GM19043 (cell line): ENCODE data around the gene KCTD12.

Experiments used
- ATAC-seq: cut with Tn5 transposase; IDR thresholded peaks from one replicate; pipeline ENCODE4 v1.9.1; 2021; ENCODE audit warnings: low read depth; ENCODE audit not compliant: unreplicated experiment

Gene KCTD12

DNA sequence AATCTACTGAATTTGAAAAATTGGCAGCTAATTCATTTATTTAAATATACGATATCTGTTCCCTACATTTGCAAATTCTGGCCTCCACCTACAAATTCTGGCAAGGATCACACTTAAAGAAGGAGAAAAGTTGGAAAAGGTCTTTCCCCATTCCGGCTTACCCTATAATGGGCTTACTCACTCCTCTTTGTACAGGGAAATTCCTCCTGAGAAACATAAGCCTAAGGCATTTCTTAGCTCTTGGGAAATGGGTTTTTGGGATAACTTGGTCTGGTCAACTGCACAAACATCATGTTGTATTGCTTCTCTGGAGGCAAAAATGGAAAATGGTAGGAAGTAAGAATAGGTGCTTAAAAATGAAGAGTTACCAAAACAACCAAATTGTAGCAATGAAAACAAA is 25.5 kb downstream of the KCTD12 start:
- no peak for ATAC-seq

DNA sequence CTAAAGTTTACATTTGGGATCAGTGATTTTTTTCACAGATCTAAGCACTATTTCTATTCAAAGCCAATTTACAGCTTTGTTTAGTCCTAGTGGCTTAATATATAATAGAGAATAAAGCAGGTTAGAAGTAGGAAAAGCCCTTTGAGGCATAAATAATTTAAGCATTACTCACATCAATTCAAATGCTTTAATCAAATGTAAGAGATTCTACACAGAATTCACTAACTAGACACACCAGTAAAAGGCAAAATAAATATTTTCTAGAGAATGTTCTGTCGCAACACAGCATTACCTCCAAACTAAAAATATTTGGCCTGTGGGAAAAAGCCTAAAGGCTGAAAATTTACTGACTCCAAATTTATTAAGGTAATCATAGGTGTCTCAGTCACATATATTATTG is 31.3 kb downstream of the KCTD12 start:
- ATAC-seq = no peak

DNA sequence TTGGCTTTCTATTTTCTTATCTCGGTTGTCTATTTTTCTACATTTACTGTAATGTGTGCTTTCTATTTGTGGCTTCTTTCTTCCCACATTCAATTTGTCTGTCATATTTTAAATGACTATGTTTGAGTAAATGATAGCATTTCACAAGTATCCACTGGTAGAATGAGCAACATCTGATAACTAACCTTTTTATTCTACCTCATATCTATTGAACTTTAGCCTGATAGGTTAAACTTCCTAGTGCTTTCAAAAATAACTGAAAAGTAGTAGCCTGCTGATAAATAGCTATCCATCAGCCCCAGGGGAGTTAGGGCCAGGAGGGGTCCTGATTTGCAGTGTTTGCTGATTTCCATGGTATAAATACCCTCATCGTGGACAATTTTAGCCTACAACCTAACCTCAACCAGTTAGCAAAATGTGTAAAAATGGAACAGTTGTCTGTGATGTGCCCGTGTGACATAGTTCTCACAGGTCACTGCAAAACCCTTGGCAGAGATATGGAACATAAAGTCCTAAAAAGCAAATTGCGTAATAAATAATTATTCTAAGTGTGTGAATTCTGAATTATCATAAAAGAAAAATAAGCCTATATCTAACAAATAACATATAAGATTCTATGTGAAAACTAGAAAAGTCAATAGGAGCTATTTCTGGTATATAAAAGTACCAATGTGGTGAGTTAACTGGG is 32.1 kb downstream of the KCTD12 start:
- no peak for ATAC-seq

DNA sequence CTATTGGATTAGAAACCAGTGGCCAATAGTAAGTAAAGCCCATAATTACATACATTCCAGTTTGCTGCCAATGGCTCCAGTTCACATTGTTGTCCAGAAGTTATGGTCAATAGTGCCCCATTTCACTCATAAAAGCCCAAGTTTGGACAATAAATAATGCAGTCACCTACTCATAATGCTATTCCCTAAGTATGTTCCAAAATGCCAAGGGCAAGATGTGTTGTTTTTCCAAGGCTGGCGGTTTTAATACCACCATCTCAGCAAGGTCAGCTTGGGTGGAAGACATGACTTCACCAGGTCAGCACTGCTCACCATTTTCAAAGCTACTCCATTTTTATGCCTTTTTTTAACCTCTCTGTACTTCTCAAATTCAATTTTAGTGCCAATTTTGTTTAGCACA is 32.7 kb downstream of the KCTD12 start:
- no peak for ATAC-seq

DNA sequence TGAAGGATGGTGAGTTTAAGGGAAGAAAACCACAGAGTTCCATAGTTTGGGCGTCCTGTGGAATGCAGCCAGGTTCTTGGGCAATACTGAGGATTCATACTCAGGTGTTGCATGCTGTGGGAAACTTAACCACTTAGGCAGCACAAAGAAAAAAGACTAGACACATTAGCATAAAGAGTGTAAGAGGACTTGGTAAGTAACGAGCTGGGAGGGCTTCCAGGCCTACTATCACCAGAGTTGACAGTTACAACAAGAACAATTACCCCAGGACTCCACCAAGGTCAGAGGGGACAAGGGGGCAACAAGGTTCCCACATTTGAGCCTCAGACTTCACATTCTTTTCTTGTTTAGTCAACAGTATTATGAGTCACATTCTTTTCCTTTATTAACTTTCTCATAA is 33.2 kb downstream of the KCTD12 start:
- no peak for ATAC-seq

DNA sequence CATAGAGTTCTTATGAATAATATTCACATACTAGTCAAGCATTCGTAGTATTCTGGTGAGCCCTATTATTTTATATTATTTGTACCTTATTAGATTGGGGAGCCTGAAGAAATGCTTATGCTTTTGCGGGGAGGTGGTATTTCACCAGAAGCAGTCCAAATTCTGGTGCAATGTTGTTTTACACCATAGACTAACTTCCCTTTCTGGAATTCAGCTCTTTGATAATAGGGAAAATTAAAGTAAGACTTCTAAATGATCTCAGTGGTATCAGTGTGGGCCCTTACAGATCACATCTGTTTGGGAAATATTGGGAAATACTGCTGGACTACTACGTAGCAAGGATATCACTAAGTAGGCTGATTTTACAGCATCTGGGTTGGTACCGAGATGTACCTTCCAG is 34.2 kb downstream of the KCTD12 start:
- ATAC-seq = no peak

DNA sequence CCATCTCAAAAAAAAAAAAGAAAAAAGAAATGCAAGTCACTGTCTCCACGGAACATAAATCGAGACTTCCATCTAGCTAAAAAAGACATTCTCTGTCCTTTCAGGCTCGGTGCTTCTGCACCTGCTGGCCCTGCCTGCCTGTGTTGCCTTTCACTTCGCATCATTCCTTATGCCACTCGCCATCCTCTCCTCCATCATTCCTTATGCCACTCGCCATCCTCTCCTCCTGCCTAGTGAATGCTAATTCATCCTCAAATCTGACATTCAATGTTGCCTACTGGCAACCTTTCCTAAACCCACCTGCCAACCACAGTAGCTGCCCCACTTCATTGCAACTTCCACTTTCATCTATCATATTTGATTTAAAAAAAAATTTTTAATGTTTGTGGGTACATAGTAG is 36.7 kb downstream of the KCTD12 start:
- no peak for ATAC-seq

DNA sequence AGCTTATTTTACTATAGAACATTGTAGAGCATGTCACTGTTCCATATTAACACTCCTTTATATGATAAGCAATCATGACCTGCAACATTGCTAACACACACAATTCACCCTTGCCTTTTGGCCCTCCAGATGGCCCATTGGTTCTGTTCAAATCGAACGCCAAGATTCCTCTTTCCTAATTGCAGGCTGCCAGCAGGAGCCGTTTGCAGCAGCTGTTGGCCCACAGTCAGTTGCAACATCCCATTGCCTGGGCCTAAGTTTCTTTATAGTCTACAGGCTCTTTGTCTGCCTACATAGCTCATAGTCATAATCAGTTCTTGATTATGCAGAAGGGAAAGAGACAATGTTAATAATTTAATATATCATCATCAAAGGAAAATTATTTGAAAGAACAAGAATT is 37.6 kb downstream of the KCTD12 start:
- no peak for ATAC-seq

DNA sequence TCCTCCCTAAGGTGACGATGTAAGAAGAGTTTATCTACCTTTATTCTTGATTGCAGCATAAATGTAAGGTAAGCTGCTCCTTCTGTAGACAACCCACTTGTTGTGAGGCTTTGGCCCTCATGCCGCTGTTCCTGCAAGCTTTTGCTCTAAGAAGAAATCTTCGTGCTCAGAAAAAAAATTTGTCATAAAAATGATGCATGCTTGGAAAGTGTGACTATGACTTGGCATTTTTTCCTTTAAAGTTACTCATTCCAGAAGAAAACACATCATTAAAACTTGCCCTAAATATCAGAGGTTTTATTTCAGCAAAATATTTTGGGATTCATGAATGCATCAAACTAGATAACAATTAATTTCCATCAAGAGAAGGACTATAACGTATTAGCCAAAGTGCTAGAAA is 39.8 kb downstream of the KCTD12 start:
- no peak for ATAC-seq

DNA sequence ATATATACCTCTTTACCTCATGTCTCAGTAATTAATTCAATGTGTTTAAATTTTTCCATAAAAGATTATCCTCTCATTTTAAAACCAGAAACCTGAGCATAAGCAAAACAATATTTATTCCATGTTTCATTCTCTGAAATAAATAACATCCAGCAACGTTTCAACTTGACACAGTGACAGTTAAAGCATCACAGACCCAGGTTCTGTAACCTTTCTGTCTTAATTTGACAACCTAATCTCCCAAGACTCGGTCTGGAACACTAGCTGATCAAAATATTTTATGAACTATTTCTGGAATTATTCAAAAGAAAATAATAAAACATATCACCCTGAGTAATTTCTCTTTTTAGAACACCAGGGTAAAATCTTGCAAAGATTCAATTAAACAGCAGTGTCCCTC is 40.3 kb downstream of the KCTD12 start:
- ATAC-seq = no peak

DNA sequence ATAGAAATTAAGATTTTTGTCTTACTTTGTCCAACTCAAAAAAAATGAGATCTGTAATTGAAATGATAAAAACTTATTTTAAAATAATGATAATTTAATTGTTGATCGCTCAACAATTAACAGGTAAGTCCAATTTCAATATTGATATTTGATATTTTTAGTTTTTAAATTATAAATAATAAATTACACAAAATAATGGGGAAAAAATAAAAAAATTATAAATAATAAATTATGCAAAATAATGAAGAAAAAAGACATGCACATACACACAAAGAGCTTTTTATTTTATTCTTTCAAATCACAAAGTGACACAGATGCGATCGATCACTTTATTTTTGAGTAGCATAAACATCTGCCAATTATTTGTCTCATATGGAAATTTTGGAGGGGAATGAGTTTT is 40.8 kb downstream of the KCTD12 start:
- no peak for ATAC-seq

DNA sequence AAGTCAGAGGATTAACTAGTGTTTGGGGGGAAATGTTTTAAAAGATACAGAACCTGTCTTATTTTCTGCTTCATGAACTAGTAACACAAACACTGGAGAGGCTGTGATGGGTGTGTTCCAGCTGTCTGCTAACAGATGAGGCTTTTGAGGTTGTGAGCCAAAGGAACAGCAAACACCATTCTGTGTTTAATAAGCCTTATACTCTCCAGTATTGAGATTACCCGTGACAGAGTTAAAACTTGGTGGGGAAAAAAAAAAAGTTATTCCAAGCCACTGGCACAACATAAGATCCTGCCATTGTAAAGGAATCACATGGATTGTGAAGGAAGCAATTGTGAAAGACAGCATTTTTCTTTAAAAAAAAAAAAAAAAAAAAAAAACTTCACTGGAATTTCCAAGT is 48.4 kb downstream of the KCTD12 start:
- ATAC-seq = no peak

DNA sequence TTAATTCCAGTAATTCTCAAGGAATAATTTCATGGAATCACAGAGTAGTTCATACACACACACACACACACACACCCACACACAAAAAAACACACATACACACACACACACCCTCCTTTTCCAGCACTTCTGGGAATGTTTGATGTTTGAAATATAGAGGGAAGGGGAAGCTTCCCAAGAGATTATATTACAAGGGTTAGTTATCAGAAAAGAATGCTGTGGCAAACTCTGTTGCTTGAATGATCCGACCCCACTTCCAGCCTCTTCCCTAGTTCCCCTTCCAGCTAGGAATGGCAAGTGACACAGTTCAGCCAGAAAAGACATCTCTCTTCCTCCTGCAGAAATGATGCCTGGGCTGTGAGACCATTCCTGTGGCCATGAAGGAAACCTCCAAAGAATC is 49.9 kb downstream of the KCTD12 start:
- no peak for ATAC-seq

DNA sequence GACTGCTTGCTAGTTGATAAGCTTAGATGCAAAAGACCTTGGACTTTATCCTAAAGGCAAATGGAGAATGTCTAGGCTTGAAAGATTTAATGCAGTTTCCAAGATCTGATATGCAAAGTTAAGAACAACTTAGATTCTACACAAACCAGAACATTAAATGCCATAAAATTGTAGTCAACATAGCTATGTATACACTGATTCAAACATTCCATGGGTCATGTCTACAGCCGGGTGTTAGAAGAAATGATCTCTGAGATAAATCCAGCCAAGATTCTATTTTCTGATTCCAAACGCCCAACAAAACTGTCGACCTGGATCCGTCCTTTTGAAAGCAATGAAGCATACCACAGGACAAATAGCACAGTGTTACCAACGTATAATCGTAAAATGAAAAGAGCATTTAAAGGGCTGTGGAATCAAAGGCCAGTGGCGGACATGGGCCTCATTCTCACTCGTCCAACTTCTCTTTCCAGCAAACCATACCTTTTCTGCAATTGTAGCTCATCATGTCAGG is 52.7 kb downstream of the KCTD12 start:
- ATAC-seq = no peak

DNA sequence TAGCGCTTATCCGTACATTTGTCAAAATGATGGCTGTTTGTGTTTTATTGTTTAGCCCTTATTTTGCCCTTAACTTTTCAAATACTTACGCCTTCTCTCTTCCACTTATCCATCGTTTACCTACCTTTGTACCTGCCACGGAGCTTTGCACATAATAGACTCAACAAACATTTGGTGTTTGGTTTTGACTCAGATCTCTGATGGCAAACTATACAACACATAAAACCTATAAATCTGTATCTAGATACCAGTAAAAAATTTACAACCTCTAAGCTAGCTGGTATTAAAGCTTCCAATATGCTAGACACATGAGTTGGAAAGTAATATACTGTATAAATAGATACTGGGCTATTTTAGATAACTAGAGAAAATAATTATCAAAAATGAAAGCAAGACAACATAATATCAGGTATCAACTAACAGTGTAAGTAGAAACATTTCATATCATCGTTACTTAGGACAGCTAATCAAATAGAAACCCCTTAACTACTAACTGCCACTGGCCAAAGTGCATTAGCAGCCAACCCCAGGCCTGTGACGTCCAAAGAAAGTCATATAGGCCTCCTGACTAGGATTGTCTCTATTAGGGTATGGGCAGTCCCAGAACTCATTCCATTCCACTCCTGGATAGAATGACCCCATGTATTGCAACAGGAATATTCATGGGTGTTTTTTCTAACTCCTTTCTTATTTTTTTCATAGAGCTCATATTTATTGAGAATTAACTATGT is 53.8 kb downstream of the KCTD12 start:
- no peak for ATAC-seq

DNA sequence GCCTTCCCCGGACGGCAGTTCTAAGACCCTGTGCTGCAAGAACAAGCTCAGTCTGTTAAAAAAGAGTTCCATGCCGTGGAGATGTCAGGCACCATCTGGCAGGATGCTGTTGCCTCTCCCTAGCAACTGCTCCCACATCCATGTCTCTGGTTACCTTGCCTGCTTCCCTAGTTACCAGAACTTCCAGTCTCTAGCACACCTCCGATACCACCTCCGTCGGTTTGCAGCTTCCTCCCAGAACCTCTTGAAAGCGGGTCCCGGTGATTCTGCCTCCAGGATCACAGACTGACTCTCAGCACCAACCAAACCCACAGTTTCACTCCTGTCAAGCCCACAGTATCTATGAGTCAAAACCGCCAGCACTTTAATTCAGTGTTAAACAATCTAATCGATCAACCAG is 55.4 kb downstream of the KCTD12 start:
- ATAC-seq = no peak
